Activated T-helper 9 cell treated with anti-CD3 and anti-CD28 coated beads, Interleukin-2, amount 50 U/mL, for 16 hours (primary cell): Measurements from ENCODE around the gene KRTAP1-3.
"Not testable (repeated sequence)": the region's sequence is repeated elsewhere in the genome, so short reads cannot be mapped to it uniquely, and the experiment has no call there.

Experiments used
- DNase-seq: peaks from one replicate; pipeline ENCODE4 v3.0.0-alpha.2; 2020; ENCODE audit warnings: low read depth

KRTAP1-3 gene

GRCh38 chr17:41054025-41054424 is 19.4 kb upstream of the KRTAP1-3 start:
- DNase-seq = no peak

GRCh38 chr17:41052566-41052965 is 17.9 kb upstream of the KRTAP1-3 start:
- DNase-seq = no peak

- no peak for DNase-seq
Measured at GRCh38 chr17:41049110-41049509, 14.4 kb upstream of the KRTAP1-3 start.

- DNase-seq = no peak
Measured at GRCh38 chr17:41048441-41048840, 13.8 kb upstream of the KRTAP1-3 start.

GRCh38 chr17:41046735-41047465 is 12.2 kb upstream of the KRTAP1-3 start, which contains the start of gene KRTAP2-1:
Gene KRTAP2-1, minus strand, starts transcription at chr17:41047316. Its CDS starts 49 bp downstream, at chr17:41047267.
- not testable (repeated sequence) for DNase-seq

- no peak for DNase-seq
Measured at GRCh38 chr17:41042953-41043352, 8.3 kb upstream of the KRTAP1-3 start.

GRCh38 chr17:41040783-41041571 is 6.3 kb upstream of the KRTAP1-3 start, which contains the start of gene KRTAP1-1:
Gene KRTAP1-1, minus strand, starts transcription at chr17:41041450. Its CDS starts 53 bp downstream, at chr17:41041397.
- not testable (repeated sequence) for DNase-seq

- no peak for DNase-seq
Measured at GRCh38 chr17:41037853-41038350, 3.2 kb upstream of the KRTAP1-3 start.

- DNase-seq = no peak
Measured at GRCh38 chr17:41029633-41030245, 4.9 kb downstream of the KRTAP1-3 start, which contains the start of gene KRTAP1-4. Gene KRTAP1-4, minus strand, starts transcription at chr17:41030195. Its CDS starts 117 bp downstream, at chr17:41030078.

- no peak for DNase-seq
Measured at GRCh38 chr17:41026715-41027471, 7.8 kb downstream of the KRTAP1-3 start, which contains the start of gene KRTAP1-5. Gene KRTAP1-5, minus strand, starts transcription at chr17:41027208. Its CDS starts 53 bp downstream, at chr17:41027155.

GRCh38 chr17:41024697-41025096 is 10.0 kb downstream of the KRTAP1-3 start:
- DNase-seq = no peak

- no peak for DNase-seq
Measured at GRCh38 chr17:41020336-41020735, 14.3 kb downstream of the KRTAP1-3 start.

- DNase-seq = no peak
Measured at GRCh38 chr17:41019415-41019814, 15.3 kb downstream of the KRTAP1-3 start.

- no peak for DNase-seq
Measured at GRCh38 chr17:41018541-41018940, 16.1 kb downstream of the KRTAP1-3 start.

- no peak for DNase-seq
Measured at GRCh38 chr17:41016578-41017215, 18.0 kb downstream of the KRTAP1-3 start.

- DNase-seq = no peak
Measured at GRCh38 chr17:41015454-41015853, 19.2 kb downstream of the KRTAP1-3 start.

- DNase-seq = no peak
Measured at GRCh38 chr17:41013606-41014005, 21.1 kb downstream of the KRTAP1-3 start.

- DNase-seq = no peak
Measured at GRCh38 chr17:41013181-41013580, 21.5 kb downstream of the KRTAP1-3 start.

GRCh38 chr17:41012326-41013120 is 22.2 kb downstream of the KRTAP1-3 start:
- no peak for DNase-seq

- no peak for DNase-seq
Measured at GRCh38 chr17:41010441-41010840, 24.2 kb downstream of the KRTAP1-3 start.
